Measurements from ENCODE around the gene SLC1A7.

SLC1A7 gene

DNA sequence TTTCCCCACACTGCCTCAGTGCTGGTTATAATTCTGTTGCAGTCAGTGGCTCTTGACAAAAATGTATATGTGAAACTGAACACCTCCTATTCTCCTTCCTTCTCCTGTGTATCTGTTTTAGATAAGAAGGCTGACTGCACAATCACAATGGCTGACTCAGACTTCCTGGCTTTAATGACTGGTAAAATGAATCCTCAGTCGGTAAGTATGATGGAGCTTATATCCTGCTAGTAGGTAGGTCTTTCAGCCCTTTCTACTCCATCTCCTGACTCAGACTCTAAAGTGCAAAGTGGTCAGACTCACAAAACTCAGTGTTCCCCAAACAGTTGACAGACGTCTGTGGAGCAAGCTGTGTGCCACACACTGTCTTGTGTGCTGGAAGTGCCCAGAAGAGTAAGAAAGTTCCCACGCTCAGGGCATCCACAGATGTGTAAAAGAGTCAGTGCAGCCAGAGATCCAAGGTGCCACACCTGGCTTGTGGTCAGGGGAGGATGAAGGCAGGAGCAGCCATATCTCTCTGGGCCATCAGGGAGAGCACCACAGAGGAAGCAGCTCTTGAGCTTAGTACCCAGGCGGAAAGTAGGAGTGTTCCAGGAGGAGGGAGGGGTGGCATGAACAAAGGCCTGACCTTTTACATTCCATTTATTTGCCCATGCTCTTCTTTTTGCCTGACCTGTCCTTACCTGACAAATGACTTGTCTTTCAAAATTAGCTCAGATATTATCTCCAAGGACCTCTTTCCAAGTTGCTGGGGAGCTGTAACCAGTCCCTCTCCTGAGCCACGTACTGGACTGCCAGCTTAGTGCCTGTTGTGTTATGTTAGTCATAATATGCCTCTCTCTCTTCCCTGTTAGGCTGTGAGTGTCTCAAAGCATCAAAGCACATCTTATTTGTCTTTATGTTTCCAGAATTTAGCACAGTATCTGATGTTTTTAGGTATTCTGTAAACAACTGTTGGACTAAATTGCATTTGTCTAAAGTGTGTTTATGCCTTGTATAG is 94.4 kb downstream of the SLC1A7 start:
- DNase-seq (ENCODE audit: low read depth): no peak
- no peak overlapping the region for H3K4me3 ChIP-seq (ENCODE audit: low read depth, low read length)

DNA sequence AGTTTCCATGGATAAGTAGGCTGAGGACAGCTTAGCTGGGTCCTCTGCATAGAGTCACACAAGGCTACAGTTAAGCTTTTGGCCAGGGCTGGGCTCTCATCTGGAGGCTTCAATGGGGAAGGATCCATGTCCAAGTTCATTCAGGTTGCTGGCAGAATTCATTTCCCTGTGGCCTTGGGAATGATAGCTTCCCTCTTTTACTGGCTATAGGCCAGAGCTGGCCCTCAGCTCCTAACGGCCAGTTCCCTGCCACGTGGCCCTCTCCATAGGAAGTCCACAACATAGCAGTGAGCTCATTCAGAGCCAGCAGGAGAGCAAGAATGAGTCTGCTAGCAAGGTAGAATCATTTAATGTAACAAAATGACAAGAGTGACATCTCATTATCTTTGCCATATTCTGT is 95.5 kb downstream of the SLC1A7 start:
- no peak overlapping the region for H3K4me3 ChIP-seq (ENCODE audit: low read depth, low read length)
- DNase-seq (ENCODE audit: low read depth): no peak

DNA sequence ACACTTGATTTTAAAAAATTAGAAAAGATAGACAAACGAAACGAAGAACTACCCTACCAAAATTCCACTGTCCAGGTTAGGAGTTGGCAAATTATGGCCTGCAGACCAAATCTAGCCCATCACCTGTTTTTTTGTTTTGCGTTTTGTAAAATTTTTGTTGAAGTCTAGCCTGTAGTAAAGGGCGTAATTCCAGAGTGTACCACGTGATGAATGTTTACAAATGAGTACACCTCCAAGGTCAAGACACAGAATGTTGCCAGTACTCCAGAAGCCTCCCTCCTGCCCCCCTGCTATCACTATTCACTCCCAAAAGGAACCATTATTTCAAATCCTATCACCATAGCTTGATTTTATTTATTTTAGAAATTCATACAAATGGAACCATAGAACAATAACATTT is 97.5 kb downstream of the SLC1A7 start:
- DNase-seq (ENCODE audit: low read depth): no peak
- H3K4me3 ChIP-seq (ENCODE audit: low read depth, low read length): no peak overlapping the region

GRCh38 chr1:53043271-53043670 is 99.2 kb downstream of the SLC1A7 start:
- H3K4me3 ChIP-seq (ENCODE audit: low read depth, low read length): no peak overlapping the region
- DNase-seq (ENCODE audit: low read depth): no peak

DNA sequence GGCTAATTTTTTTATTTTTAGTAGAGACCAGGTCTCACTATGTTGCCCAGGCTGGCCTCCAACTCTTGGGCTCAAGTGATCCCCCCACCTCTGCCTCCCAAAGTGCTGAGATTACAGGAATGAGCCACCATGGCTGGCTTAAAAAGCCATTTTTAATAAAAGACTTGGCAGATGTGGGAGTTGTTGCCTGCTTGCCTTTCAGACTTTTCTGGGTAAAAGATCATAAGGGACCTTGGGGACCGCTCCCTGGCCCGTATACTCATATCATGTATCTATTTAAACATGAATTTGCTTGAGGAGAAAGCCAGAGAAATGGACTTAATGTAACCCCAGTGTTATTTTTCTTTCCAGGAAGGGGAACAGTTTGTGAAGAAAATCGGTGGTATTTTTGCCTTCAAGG is 103.9 kb downstream of the SLC1A7 start:
- H3K4me3 ChIP-seq (ENCODE audit: low read depth, low read length): no peak overlapping the region
- no peak for DNase-seq (ENCODE audit: low read depth)

Measured in skeletal muscle cell (primary cell).